GM19328 (cell line): ENCODE results near the gene ENAH.

Experiments used
- ATAC-seq: cut with Tn5 transposase; IDR thresholded peaks from one replicate; pipeline ENCODE4 v1.9.1; 2021; ENCODE audit warnings: mild to moderate bottlenecking, moderate library complexity; ENCODE audit not compliant: unreplicated experiment

ENAH gene

DNA sequence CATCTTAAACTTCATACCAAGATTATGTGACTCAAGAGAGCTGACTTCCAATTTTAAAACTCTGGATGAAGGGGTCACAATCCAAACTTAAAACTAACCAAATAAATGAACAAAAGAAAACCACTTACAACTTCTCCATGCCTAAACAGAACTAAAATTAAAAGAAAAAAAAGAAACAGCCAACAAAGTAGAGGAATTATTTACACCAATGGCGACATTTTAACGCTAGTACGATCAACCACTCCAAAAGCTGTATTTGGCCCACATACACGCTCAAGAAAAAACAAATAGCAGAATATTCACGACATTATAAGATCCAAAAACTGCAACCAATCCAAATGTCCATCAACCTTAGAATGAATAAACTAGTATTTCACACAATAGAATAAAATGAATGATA is 42.4 kb downstream of the ENAH start:
- no peak for ATAC-seq

DNA sequence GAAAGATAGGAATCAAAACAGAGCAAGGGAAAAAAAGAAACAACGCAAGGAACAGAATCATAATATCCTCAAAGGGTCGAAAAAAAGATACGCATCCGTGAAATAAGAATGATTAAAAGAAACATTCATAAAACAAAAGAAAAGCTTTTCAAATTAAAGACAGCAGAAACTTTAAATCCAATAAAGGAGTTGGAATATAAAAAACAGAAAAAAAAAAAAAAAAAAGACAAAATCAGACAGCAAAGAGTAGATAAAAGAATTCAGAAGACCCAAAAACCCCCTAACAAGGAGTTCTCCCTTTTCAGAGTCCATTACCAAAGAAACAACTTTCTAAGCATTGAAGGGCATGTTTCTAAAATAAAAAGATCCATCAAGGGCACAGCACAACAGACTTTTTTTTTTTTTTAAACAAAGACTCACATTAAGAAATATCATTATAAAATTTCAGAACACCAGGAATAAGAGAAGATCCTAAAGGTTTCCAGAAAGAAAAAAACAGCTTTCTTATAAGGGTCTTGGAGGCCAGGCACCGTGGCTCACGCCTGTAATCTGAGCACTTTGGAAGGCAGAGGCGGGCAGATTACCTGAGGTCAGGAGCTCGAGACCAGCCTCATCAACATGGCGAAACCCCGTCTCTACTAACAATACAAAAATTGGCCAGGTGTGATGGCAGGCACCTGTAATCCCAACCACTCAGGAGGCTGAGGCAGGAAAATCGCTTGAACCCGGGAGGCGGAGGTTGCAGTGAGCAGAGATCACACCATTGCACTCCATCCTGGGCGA is 44.7 kb downstream of the ENAH start:
- ATAC-seq = no peak

DNA sequence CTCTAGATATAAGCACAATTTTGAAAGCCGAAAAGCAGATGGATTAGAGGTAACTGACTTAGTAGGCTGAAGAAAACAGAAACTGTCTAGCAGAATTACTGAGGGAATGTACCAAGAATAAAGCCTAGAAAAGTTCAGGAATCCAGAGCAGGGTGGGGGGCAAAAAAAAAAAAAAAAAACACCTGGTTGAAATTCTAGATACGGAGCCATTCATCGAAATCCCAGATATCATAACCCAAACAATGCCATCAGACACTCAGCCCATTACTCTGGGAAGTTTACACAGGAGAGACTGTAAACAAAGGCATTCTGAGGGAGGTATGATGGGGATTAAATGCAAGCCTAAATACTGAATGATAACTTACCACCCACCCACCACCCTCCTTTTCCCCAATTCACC is 45.6 kb downstream of the ENAH start:
- no peak for ATAC-seq

DNA sequence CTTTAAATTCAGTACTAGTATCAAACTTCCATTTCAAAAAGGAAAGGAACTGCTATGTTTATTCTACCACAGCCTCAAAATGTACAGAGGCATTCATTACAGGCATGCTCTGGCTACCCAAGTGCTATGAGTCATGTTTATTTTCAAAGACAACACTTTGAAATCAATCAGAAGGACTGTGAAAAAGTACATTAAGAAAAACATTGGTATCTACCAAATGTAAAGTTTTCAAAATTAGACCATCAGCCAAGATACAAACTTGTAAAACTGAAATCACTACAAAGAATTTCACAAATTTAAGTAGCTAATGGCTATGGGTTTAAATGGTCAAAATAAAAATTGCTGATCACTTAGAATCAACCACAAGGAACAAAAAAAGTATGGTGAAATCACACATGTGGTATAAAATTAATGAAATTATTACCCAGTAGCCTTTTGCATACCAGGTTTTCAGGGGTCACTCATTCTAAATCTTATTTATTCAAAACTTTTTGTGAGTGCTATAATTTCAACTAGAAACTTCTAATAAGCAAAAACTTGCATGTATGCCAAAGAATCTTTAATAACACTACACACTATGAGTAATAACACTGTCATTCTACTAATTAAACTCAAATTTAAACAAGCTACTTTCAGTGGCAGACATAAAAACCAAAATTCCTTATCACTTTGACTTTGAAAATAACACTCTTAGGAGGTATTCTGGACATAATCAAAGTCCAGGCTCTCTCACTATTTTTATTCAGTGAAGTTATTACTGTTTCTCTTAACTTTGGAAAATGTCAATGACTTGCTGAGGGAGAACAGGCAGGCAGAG is 49.2 kb downstream of the ENAH start:
- no peak for ATAC-seq

DNA sequence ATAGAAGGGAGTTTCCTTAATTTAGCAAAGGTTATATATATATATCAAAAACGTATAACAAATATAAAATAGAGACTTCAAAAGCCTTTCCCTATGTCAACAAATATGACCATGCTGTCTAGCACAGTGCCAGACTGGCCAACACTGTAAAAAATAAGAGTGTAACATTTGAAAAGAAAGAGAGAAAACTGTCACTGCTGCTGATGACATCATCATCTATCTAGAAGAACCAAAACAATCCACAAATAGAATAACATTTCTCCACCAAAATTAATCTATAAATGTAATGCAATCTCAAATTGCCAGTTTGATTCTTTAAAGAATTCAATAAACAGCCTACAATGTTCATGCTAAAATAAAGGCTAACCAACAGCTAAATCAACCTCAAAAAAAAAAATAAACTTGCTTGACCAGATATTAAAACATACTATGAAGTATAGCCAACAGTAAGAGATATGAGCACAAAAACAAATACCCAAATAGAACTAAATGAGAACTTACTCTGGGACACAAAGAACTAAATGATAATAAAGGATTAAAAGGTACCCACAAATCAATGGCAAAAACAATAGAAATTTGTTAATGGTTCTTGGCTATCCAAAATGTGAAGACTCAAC is 50.2 kb downstream of the ENAH start:
- no peak for ATAC-seq

DNA sequence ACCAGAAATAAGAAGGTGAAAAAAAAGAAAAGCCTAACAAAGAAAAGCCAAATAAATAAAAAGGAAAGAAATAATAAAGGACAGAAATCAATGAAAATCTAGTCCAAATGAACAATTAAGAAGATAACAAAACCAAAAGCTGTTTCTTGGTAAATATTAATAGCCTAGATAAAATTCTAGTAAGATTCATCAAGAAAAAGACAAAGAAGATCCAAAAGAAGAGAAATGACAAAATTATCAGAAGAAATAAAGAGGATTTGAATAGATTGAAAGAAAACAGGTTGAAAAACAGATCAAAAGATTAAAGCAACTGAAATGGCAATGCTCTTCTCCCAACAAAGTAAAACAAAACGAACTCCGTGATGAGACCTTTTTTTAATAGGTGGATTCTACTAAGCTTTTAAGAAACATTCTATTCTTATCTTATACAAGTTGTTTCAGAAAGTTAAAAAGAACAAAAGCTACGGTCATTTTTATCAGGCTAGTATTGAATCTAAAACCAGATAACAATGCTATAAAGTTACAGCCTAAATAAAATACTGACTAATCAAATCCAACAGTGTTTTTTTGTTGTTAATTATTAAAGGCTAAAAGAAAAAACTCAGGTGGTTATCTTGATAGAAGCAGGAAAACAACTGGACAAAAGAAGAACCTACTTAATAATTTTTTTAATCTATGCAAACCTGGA is 50.9 kb downstream of the ENAH start:
- ATAC-seq = no peak

DNA sequence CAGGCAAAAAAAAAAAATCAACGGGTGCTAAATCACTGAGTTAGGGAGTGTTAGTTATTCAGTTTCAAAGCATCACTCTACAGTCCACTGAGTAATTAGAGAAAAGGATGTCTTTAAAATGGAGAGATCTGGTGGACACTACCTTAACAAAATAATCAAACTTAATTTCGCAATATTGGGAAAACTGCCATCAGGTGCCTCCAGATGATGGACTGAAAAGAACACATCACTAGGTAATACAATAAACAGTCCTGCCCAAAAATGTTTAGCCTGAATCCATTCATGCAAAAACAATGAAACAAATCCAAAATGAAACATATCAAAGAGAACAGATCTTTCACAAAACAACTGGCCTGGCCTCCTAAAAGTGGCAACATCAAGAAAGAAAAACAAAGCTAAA is 54.1 kb downstream of the ENAH start:
- ATAC-seq = no peak

DNA sequence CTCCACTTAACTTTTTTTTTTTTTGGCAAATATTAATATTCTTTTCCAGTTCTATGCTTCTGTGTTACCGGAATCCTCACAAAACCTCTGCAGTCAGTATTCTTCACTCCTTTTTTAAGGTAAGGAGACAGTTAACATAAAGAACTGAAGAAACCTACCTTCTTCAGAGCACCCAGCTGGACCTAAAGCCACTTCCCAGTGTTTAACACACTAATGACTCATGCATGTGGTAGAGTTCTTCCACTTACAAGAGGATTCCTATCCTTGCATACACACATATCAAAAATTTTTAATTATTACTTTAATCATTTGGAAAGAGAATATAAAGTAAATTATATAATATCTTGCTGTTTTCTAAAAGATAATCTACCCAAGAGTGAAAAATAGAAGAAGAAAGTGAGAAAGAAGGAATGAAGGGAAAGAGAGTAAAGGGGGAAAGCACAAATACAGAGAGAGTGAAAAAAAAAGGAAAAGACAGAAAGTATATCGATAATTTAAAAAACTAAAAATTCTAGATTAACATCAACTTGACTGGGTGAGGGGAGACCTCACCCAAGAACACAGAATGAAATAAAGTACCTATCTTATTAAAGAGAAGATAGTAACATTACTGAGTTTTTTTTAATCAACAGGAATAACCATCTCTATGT is 54.9 kb downstream of the ENAH start:
- no peak for ATAC-seq

DNA sequence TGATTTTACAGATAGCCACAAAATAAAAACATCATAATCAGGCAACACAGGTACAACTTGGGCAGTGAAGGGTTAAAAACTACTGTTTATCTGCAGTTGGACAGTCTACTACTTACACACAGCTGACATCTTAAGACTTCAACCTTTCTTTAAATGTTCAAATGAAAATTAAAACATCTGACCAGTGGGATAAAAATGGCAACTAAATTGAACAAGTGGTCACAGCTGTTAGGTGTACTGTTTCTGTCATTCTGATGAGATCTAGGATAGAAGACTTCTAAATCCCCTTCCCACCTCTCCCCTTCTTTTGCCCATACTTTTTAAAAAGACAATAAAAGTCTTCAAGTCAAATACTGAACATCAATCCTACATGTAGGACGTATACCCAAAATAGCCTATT is 56.2 kb downstream of the ENAH start:
- no peak for ATAC-seq

DNA sequence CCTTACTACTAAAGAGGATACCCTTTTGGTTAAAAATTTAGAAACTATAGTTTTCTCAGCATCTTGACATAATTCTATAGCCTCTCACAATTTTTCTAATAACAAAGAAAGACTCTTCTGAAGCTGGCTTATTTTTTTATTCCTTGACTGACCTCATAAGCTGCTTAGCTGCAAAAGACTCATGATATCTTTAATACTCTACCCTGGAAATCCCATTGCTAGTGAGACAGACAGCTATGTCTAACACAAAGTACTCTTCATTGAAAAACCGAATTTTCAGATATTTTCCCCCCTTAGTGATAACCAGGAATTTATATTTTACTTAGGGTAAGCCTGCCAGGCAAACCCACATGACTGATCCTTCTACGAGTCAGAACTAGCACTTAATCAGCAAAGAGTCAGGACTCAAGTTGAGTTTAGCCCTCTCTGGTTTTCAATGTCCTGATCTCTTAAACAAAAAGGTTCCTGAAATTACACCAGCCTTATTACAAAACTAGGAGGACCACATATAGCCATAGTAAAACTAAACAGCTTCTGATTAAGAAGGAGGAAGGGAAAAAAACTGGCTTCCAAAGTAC is 56.9 kb downstream of the ENAH start:
- no peak for ATAC-seq

DNA sequence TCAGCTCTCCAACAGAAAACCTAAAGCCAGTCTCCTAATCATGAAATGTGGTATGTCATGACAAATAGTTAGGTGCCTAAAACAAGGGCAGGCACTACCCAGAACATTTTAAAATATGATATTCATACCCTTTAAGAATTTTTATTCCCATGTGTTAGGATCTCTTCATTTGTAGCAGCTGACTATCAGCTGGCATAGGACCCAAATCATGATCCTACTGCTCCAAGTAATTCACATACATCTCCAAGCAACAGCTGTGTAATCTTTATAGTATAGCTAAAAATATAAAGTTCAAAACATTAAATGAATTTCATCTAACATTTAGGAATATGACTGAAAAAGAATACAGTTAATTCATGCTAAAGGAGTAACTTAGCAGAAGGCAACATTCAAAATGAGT is 57.5 kb downstream of the ENAH start:
- no peak for ATAC-seq

DNA sequence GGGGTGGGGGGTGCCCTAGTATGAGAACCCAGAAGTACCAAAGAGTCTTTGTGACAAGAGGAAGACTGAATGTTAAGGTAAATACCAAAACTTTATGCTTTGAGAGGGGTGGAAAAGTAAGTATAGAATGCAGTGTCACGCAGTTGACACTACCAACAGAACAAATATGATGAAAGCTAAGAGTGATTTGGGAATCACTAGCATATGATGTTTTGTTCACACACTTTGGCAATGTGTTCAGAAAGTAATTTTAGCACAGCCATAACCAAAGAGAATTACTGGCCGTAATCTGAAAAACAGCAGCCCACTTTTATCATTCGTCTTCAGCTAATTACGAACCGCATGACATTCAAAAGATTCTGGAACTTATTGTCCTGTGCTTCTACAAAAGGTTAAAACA is 59.5 kb downstream of the ENAH start:
- ATAC-seq = no peak

DNA sequence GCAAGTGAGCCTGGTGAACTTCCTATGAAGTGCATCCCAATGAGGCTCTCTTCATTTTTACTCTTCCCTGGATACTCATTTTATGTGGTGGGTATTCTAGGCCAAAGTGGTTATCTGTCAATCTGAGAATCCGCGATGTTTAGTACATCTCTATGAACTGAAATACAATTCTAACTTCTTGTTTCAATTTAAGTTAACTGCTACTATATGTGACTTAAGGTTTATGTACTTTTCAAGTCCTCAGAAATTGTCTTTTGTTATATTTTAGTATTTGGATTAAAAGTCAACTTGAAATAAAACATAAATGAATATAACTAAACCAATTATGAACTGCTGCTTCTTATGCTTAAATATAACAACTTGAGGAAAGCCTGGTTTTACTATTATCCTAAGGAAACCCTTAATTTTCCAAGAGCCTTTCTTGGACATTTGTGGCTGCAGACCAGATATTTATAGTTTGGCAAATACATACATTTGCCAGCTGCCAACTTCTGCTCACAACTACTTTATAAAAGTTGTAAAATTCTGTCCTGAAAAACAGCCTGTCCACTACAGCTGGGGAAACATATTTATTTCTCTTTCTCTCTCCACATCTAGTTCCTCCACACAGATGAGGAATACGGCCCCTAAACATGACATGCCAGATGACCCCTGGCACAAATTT is 60.4 kb downstream of the ENAH start:
- ATAC-seq = no peak

DNA sequence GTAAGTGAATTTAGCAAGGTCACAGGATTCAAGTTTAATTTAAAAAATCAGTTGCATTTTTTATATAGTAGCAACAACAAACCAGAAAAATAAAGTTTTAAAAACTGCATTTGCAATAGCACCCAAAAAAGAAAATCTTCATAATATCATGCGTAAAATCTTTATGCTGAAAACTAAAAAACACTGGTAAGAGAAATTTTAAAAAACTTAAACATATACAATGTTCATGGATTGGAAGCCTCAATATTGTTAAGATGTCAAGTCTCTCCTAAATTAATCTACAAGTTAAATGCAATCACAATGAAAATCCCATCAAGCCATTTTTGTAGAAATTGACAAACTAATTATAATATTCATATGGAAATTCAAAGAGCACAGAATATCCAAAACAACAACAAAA is 65.6 kb downstream of the ENAH start:
- no peak for ATAC-seq

DNA sequence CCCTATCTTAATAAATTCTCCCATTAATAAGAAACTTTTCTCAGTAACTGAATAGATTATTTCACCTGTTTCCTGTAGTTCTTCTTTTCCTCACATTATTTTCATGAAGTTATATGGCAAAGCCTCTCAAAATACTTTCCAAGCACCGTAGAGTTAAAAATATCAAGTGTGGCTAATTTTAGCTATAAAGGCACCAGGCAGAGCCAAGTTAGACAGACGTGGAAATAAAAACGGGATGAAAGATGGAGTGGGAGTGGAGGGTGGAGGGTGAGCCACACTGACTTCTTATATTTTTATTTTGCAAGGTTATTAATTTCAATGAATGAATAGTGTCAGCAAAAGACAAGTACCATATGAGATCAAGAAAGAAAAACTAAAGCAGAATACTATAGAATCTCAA is 71.7 kb downstream of the ENAH start:
- no peak for ATAC-seq

DNA sequence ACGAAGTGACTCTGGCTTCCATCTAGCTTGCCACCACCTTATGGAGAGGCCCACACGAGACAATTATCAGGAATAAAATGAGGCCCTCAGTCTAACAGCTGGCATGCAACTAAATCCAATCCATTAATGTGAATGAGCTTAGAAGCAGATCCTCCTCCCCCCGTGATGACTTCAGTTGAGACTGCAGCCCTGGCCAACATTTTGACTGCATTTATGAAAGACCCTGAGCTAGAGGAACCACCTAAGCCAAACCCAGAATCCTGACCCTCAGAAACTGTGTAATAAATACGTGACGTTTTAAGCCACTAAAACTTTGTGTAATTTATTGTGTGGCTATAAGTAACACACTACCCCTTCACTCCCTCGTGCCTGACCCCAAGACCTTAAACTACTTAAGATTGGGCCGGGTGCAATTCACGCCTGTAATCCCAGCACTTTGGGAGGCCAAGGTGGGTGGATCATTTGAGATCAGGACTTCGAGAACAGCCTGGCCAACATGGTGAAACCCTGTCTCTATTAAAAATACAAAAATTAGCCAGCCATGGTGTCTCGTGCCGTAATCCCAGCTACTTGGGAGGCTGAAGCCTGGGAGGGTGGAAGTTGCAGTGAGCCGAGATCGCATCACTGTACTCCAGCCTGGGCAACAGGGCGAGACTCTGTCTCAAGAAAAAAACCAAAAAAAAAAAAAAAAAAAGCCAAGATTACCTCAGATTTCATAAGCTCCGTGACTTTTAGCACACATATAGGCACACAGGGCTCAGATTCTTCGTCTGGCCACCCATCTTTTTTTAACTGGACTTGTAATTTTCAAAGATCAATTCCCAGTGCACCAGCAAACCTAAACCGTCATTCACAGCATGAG is 72.5 kb downstream of the ENAH start:
- no peak for ATAC-seq

DNA sequence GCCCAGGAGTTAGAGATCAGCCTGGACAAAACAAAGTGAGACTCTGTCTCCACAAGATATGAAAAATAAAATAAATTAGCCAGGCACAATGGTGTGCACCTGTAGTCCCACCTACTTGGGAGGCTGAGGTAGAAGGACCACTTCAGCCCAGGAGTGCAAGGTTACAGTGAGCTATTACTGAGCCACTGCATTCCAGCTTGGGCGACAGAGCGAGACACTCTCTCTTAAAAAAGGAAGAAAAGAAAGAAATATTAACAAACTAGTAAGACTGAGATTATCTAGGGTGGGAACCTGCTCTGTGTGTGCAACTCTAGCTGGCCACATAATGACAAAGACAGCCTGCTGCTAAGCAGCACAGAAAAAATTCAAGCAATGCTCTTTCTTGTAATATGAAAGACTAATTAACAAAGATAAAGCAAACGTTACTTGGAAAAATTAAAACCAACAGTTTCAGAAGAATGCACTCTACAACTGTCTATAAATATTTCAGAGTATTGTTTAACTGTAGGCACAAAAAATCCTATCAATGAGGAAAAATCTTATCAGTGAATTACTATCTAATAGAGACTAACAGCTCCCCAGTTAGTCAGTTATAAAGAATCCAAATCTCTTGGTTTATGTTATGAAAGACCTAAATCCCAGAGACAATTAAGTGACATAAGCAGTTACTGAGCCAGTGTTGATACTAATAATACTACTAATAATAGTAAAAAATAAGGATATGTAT is 74.5 kb downstream of the ENAH start:
- ATAC-seq = no peak

DNA sequence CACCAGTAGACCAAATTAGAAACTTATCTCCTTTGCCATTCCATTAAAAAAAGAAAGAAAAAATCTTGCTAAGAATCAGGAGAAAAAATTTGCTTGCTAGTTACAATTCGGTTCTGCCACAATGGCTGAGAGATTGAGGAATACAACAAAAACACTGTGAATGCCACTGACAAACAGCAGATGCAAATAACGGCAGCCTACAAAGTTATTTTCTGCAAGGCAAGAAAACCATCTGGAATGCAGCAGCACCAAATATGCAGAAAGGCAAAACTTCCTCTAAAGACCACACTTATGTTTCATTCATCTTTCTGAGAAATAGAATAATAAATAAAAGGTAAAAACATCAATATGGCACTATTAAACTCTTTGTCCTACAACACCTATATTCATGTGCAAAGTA is 75.7 kb downstream of the ENAH start:
- ATAC-seq = no peak
